Measurements from ENCODE around the gene CDC42EP5.
A peak's percentile ranks its signal among the peaks of the same experiment; 100 is the strongest.

Gene CDC42EP5

DNA sequence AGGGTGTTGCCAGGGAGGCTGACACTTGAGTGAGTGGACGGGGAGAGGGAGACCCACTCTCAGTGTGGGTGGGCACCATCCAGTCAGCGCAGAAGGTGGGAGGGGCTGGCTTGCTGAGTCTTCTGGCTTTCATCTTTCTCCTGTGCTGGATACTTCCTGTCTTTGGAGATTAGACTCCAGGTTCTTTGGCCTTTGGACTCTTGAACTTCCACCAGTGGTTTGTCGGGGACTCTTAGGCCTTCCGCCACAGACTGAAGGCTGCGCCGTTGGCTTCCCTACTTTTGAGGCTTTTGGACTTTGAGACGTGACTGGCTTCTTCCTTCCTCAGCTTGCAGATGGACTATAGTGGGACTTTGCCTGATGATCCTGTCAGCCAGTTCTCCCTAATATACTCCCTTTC is 28.4 kb downstream of the CDC42EP5 start:
- no peak for DNase-seq

- DNase-seq, result no peak
Measured at GRCh38 chr19:54440641-54441040, 32.5 kb downstream of the CDC42EP5 start.

DNA sequence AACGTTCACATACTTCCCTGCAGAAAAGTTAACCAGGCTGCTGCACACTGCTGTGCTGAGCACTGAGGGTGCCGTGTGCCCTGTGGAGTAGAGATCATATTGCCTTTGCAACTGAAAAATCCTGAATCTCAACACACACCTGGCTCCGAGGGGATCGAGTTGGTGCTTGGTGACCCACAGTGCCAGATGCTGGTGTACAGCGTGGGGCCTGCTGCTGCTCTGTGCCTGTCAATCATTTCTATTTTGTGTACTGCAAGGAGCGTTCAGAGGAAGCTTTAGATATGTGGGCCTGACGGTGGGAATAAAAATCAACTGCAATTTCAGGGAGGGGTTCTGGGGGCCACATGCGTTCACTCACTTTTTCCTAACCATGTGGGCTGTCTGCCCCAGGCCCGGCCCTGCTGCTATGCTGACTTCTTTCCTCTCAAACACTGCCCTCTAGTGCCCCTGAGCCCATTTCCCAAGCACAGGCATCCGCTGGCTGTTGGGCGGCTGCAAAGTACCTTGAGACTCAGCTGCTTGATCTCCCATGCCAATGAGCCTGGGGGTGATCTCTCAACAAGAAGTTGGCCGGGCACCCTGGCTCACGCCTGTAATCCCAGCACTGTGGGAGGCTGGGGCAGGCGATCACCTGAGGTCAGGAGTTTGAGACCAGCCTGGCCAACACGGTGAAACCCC is 33.8 kb downstream of the CDC42EP5 start:
- DNase-seq, result no peak

DNA sequence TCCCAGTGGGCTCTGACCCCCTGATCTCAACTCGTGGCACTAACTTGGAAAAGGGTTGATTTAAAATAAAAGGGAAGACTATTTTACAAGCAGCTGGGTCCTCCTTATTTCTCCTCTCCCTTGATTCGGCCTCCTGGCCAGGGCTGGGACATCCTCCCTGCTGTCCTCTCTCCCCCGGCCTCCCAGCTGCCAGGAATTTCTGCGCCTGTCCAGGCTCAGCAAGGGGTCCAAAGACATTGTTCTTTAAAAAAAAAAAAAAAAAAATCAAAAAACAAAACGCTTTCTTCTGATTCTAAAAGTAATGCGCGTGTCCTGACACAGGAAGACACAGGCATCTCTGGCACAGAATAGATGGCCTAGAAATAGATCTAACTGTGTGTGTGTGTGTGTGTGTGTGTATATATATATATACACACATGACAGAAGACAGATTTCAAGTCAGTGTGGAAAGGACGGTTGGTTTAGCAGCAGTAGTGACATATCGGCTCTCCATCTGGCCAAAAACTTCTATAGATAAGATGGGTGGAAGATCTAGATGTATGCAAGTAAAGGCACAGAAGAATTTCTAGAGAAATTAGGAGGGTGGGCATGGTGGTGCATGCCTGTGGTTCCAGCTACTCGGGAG is 36.4 kb downstream of the CDC42EP5 start:
- DNase-seq, result no peak

DNA sequence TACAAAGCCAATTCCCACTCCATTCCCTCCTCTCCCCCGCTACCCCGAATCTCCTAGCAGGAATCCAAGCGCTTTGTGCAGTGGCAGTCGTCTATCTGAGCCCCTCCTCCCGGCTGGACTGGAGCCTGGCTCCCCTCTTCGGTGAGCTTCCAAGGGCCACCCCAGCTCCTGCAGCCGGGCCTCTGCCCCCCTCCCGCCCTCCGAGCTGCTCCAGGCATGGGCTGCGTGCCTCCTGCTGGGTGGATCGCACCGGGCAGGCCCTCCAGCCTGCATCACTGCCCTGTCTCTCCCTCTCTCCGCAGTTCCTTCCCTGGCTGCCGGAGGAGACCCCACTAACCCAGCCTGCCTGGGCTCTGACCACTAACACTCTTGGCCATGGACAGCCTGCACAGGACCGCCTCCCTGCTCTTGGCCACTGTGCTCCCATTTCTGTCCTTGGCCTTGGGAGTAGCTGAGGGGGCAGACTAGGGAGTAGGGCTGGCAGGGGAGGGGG is 37.0 kb downstream of the CDC42EP5 start:
- DNase-seq, result no peak

GRCh38 chr19:54435551-54436016 is 37.5 kb downstream of the CDC42EP5 start:
- no peak for DNase-seq

- DNase-seq, result no peak
Measured at GRCh38 chr19:54434873-54435214, 38.3 kb downstream of the CDC42EP5 start.

- no peak for DNase-seq
Measured at GRCh38 chr19:54434112-54434872, 38.8 kb downstream of the CDC42EP5 start.

GRCh38 chr19:54433697-54434096 is 39.4 kb downstream of the CDC42EP5 start:
- no peak for DNase-seq

DNA sequence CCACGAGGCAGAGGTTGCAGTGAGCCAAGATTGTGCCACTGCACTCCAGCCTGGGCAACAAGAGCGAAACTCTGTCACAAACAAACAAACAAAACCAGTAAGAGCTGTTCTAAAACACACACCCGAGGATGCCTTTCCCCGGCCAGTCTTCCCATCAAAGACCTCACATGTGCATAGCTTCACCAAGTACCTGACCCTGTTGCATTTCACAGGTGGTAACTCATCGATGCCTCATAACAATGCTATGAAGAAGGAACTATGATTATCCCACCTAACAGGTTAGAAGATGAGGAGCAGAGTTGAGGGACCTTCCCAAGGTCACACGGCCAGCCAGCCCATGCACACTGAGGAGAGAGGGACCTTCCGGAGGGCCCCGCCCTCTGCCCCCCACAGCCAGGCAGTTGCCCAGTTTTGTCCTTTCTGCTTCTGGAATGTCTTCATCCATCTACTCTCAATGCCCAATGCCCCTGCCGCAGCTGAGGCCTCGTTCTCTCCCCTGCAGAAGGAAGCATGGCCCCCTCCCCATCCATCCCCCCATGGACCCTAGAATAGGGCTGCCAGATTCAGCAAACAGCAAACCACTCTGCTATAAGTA is 40.9 kb downstream of the CDC42EP5 start:
- DNase-seq, result no peak

- no peak for DNase-seq
Measured at GRCh38 chr19:54431255-54431838, 41.7 kb downstream of the CDC42EP5 start.

DNA sequence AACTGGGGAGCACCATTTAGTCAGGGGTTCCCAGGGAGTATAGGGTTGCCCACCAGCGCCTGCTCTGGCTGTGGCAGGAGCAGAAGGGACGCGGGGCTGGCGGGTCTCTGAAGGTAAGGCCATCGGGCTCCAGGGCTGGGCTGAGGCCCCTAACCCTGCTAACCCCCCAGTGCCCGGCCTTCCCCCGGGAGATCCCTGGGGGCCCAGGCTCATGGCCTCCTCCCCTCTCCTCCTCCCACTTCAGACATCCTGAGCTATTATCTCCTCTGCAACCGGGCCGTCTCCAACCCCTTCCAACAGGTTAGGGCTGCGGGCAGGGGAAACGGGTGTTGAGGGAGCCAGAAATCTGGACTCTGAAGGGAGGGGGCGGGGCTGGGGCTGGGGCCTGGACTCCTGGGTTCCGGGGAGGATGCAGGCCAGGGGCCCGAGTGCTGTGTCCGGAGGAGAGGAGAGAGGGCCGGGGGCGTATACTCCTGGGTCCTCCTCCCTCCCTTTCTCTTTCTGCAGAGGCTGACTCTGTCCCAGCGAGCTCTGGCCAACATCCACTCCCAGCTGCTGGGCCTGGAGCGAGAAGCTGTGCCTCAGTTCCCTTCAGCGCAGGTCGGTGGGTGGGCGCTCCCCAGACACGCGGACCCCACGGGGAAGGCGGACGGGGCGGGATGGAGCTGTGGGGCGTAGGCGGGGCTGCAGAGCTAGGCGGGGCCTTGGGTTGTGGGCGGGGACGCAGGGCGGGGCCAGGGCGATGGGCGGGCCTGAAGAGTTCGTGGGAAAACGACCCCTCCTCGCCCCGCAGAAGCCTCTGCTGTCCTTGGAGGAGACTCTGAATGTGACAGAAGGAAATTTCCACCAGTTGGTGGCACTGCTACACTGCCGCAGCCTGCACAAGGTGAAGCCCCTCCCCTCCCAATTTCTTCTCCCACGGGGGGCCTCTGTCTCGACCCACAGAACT is 42.5 kb downstream of the CDC42EP5 start:
- peak; percentile 33 to 48 for DNase-seq

DNA sequence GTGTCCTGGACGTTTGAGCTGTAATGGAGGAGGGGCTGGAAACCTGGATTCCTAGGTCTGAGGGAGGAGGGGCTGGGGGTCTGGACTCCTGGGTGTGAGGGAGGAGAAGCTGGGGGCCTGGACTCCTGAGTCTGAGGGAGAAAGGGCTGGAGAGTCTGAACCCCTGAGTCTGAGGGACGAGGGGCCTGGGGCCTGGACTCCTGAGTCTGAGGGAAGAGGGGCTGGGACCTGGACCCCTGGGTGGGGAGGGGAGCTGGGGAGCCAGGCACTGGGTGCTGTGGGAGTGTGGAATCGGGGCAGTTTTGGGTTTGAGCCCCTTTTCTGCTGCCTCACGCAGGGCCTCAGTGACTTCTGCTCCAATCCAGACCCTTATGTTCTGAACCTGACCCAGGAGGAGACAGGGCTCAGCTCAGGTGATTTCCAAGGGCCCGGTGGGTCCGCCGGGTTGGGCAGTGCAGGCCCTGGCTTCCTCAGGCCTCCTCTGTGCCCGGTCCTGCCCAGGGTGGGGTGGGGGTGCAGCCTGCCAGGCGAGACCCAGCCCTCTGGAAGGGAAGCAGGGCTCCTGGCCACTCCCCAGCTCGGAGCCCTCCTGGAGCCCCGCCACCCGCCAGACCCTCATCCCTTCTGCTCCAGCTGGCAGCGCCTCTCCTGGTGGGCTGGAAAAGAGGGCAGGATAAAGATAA is 43.4 kb downstream of the CDC42EP5 start:
- DNase-seq, result no peak

- no peak for DNase-seq
Measured at GRCh38 chr19:54429176-54429495, 44.0 kb downstream of the CDC42EP5 start.

GRCh38 chr19:54428323-54429175 is 44.5 kb downstream of the CDC42EP5 start:
- DNase-seq, result no peak

- no peak for DNase-seq
Measured at GRCh38 chr19:54427586-54427985, 45.5 kb downstream of the CDC42EP5 start.

GRCh38 chr19:54426291-54426931 is 46.7 kb downstream of the CDC42EP5 start:
- no peak for DNase-seq

GRCh38 chr19:54425382-54425723 is 47.7 kb downstream of the CDC42EP5 start:
- no peak for DNase-seq

DNA sequence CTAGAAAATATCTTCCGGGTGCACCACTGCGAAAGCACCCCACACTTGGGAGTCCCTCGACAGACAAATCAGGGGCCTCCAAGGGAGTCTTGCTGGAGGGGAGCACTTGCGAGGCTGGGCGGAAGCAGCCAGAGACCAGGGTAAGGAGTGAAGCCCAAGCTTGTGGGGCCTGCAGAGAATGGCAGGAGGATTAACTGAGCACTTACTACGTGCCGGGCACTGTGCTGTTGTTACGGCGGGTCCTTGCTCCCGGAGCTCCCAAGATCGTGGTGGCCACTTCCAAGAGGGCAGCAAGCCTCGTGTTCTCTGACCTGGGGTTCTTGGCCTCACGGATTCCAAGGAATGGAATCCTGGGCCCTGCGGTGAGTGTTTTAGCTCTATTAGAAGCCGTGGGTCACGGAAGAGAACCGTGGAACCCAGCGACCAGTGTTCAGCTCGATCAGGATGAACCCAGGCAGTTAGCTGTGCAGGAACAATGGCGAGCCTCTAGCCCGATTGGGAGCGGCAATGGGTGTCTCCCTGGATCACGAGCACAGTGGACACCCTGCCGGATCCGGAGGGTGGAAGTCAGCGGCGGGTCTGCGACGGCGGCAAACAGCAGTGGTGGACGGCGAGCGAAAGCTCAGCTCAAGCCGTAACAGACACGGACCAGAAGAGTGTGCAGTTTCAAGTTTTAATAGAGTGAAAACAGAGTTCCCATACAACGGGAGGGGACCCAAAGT is 48.3 kb downstream of the CDC42EP5 start:
- DNase-seq, result no peak

Measured in CD4-positive, alpha-beta T cell treated with Interleukin-4 for 1 hour (primary cell).